Measurements from ENCODE around the gene LASP1NB.

LASP1NB gene

GRCh38 chr17:38898812-38899348, 26.5 kb upstream of the LASP1NB start:
- CTCF ChIA-PET (ENCODE audit: unreplicated experiment): interaction anchor here (0.6 to 1.1 kb wide), 2 partner anchors 29 to 78 kb away, joined by 3 read pairs; partner anchors contain the start of gene LASP1
- Histone ChIP-seq H3K27ac (ENCODE audit: low read depth, low read length, poor library complexity, severe bottlenecking) (peak overlapping the region; percentile 83), H3K79me2 (ENCODE audit: insufficient read depth, low read depth, low read length) (no peaks in the 10 kb centered on the region; the same call in 1 of the 2 replicates), H3K9me2 (ENCODE audit: insufficient read depth, low read length) (no peaks in the 10 kb centered on the region), H3K4me3 (ENCODE audit: low read depth, low read length, poor library complexity, severe bottlenecking) (peak overlapping the region; percentile 41), H2AFZ (ENCODE audit: low read length) (peak overlapping the region; percentile 28; the same call in 1 of the 2 replicates), H3K36me3 (ENCODE audit: insufficient read depth, low read length) (peaks cover 78% of the 10 kb centered on the region), H4K20me1 (ENCODE audit: insufficient read depth, low read length) (no peaks in the 10 kb centered on the region), H3K4me1 (ENCODE audit: insufficient read depth, low read length, poor library complexity, severe bottlenecking) (peaks cover 33% of the 10 kb centered on the region), H3K4me2 (ENCODE audit: low read length) (peak overlapping the region; percentile 72), H3K9me3 (ENCODE audit: low read length) (no peaks in the 10 kb centered on the region)
- TF ChIP-seq EZH2phosphoT487 (IDR thresholded peaks at IDR 0.05; ENCODE audit: borderline replicate concordance, low read depth, low read length) (no peak), CTCF (conservative IDR thresholded peaks at IDR 0.05; ENCODE audit: low read length) (no peak)
- intact Hi-C loops (cut with micrococcal nuclease; ENCODE audit: unreplicated experiment): loop anchor here (2.0 kb wide), 1 partner anchor 30 kb away; no protein-coding TSS in a partner anchor
- POLR2A ChIA-PET: interaction anchor here (0.7 to 2.1 kb wide), 4 partner anchors 12 to 55 kb away, joined by 3 to 9 read pairs (median 3); no protein-coding TSS in a partner anchor
- no TSS peak for BruUV-seq (replicated peaks)
- peak; percentile 88 for DNase-seq (ENCODE audit: low spot score)

- H3K36me3 ChIP-seq (ENCODE audit: insufficient read depth, low read length): peaks cover 78% of the 10 kb centered on the region
- peak overlapping the region; percentile 28; the same call in 1 of the 2 replicates for H2AFZ ChIP-seq (ENCODE audit: low read length)
- TF ChIP-seq EZH2phosphoT487 (IDR thresholded peaks at IDR 0.05; ENCODE audit: borderline replicate concordance, low read depth, low read length) (no peak), CTCF (conservative IDR thresholded peaks at IDR 0.05; ENCODE audit: low read length) (no peak)
- peak overlapping the region; percentile 41 for H3K4me3 ChIP-seq (ENCODE audit: low read depth, low read length, poor library complexity, severe bottlenecking)
- H4K20me1 ChIP-seq (ENCODE audit: insufficient read depth, low read length): no peaks in the 10 kb centered on the region
- peaks cover under 1% of the 10 kb centered on the region; the same call in 1 of the 2 replicates for H3K79me2 ChIP-seq (ENCODE audit: insufficient read depth, low read depth, low read length)
- peak overlapping the region; percentile 83 for H3K27ac ChIP-seq (ENCODE audit: low read depth, low read length, poor library complexity, severe bottlenecking)
- H3K9me2 ChIP-seq (ENCODE audit: insufficient read depth, low read length): no peaks in the 10 kb centered on the region
- no TSS peak for BruUV-seq (replicated peaks)
- DNase-seq (ENCODE audit: low spot score): no peak
- H3K4me1 ChIP-seq (ENCODE audit: insufficient read depth, low read length, poor library complexity, severe bottlenecking): peaks cover 33% of the 10 kb centered on the region
- CTCF ChIA-PET (ENCODE audit: unreplicated experiment): interaction anchor here (1.1 kb wide), 1 partner anchor 30 kb away, joined by 3 read pairs; the partner anchor contains the start of gene LASP1
- peak overlapping the region; percentile 72 for H3K4me2 ChIP-seq (ENCODE audit: low read length)
- no peaks in the 10 kb centered on the region for H3K9me3 ChIP-seq (ENCODE audit: low read length)
- intact Hi-C loops (cut with micrococcal nuclease; ENCODE audit: unreplicated experiment): loop anchor here (2.0 kb wide), 1 partner anchor 31 kb away; no protein-coding TSS in a partner anchor
- POLR2A ChIA-PET: interaction anchor here (0.7 to 0.8 kb wide), 3 partner anchors 18 to 48 kb away, joined by 3 read pairs; no protein-coding TSS in a partner anchor
These were observed 26.0 kb upstream of the LASP1NB start for GRCh38 chr17:38899421-38899820.
